Measurements from ENCODE around the gene EXOC4.

EXOC4 gene

DNA sequence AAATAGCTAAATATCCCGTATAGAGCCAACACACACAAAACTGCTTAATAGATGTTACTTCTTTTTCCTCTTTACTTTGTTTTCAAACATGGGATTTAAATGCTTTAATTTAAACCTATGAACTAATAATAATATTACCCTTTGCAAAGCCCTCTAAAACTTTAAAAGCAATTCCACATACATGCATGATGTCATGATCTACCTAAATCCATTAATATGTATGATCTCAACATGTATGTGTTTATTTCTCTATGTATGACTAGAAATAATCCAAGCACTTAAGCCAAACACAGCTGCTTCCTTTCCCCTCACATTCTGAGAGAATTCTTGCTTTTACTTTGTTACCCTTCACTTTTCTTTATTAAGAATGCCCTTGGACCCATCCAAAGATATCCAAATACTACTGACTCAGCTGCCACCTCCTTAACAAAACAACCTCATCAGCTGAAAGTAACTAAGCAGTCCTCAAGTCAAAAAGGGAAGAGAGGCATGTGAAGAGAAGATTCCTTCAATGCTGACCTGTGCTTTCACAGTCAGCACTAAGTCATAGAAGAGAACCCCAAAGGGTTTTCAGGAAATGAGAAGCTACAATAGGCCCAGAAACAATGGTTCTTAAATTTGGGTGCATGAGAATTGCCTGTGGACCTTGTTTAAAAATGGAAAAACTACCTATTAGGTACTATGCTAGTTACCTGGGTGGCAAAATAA lies 607.9 kb downstream of the EXOC4 start:
- no peaks in the 10 kb centered on the region for H3K9me3 ChIP-seq (ENCODE audit: control insufficient read depth, low read length)
- H3K4me3 ChIP-seq (ENCODE audit: low read length), result no peak overlapping the region
- no peak overlapping the region for H3K9ac ChIP-seq (ENCODE audit: low read length)
- H3K36me3 ChIP-seq (ENCODE audit: control insufficient read depth, insufficient read depth, low read length, severe bottlenecking), result no peaks in the 10 kb centered on the region
- no peaks in the 10 kb centered on the region for H3K27me3 ChIP-seq (replicated peaks; ENCODE audit: control insufficient read depth, insufficient read depth, low read length)
- DNase-seq (ENCODE audit: low read depth), result no peak
- peaks cover 3% of the 10 kb centered on the region for H3K4me1 ChIP-seq (ENCODE audit: control insufficient read depth, insufficient read depth, low read length)

DNA sequence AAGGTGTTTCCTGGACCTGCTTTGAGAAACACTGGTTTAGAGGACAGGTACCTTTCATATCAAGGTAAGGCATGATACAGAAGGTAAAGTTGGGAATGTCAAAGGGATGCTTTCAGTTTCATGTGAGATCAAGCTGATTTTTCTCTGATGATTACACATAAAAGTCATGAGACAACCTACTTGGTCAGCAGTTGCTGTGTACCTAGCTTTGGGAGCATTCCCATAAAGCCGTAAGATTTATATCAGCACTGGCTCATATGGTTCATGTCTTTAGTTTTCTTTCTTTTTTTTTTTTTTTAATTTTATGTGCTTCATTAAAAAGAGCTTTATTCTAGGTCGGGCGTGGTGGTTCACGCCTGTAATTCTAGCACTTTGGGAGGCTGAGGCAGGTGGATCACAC lies 609.0 kb downstream of the EXOC4 start:
- Histone ChIP-seq H3K9me3 (ENCODE audit: control insufficient read depth, low read length) (no peaks in the 10 kb centered on the region), H3K9ac (ENCODE audit: low read length) (no peak overlapping the region), H3K27me3 (replicated peaks; ENCODE audit: control insufficient read depth, insufficient read depth, low read length) (no peaks in the 10 kb centered on the region), H3K4me1 (ENCODE audit: control insufficient read depth, insufficient read depth, low read length) (peaks cover 3% of the 10 kb centered on the region), H3K36me3 (ENCODE audit: control insufficient read depth, insufficient read depth, low read length, severe bottlenecking) (no peaks in the 10 kb centered on the region), H3K4me3 (ENCODE audit: low read length) (no peak overlapping the region)
- no peak for DNase-seq (ENCODE audit: low read depth)

DNA sequence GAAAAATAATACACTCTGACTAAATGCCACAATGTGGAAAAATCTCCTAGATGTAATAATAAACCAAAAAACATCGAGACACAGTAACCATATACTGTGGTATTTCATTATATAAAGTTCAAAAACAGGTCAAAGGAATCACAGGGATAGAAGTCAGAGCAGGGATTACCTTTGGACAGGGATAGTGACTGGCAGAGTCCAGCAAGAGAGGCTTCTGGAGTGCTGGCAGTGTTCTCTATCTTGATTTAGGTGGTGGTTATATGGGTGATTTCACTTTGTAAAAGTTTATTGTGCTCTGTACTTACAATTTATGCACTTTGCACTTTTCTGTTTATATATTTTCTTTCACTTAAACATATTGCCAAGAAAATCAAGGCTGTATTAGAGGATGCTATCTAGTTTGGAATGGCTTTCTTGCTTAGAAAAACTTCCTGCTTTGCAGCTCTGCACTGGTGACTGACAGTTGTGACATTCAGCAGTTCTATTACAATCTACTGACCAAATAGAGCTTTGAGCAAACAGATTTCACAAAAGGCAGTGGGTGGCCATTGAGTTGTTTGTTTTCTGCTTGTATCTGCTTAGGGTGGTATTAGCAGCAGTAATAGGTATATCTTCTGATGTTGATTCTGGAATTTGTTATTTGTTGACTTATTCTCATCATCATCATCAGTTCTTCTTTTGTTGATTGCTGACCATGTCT lies 610.6 kb downstream of the EXOC4 start:
- DNase-seq (ENCODE audit: low read depth), result peak; percentile 18

DNA sequence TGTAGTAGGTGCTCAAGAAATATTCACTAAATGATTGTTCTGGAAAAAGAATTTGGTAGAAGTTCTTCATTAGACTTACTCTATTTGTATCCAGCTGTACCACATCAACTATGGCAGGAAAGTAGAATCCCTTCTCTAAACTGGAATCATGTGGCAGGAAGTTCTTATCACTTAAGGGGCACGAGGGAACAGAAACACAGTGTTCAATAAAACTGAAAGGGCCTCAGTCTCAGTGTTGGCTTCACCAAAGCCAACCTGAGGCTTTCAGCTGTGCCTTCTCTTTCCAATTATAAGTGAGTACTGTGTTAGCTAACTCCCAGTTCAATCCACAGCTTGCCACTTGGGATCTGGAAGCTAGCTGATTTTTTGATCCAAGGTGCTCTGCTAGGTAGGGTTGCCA lies 616.7 kb downstream of the EXOC4 start:
- DNase-seq (ENCODE audit: low read depth), result no peak
- H3K9me3 ChIP-seq (ENCODE audit: control insufficient read depth, low read length), result no peaks in the 10 kb centered on the region
- H3K4me3 ChIP-seq (ENCODE audit: low read length), result no peak overlapping the region
- no peak overlapping the region for H3K9ac ChIP-seq (ENCODE audit: low read length)
- H3K4me1 ChIP-seq (ENCODE audit: control insufficient read depth, insufficient read depth, low read length), result no peaks in the 10 kb centered on the region
- no peaks in the 10 kb centered on the region for H3K27me3 ChIP-seq (replicated peaks; ENCODE audit: control insufficient read depth, insufficient read depth, low read length)
- no peaks in the 10 kb centered on the region for H3K36me3 ChIP-seq (ENCODE audit: control insufficient read depth, insufficient read depth, low read length, severe bottlenecking)

More for the DNA sequence above, 610.6 kb downstream of the EXOC4 start:
- Histone ChIP-seq H3K9ac (ENCODE audit: low read length) (no peak overlapping the region), H3K27me3 (replicated peaks; ENCODE audit: control insufficient read depth, insufficient read depth, low read length) (no peaks in the 10 kb centered on the region), H3K4me3 (ENCODE audit: low read length) (no peak overlapping the region), H3K9me3 (ENCODE audit: control insufficient read depth, low read length) (no peaks in the 10 kb centered on the region), H3K36me3 (ENCODE audit: control insufficient read depth, insufficient read depth, low read length, severe bottlenecking) (no peaks in the 10 kb centered on the region), H3K4me1 (ENCODE audit: control insufficient read depth, insufficient read depth, low read length) (peaks cover 3% of the 10 kb centered on the region)

DNA sequence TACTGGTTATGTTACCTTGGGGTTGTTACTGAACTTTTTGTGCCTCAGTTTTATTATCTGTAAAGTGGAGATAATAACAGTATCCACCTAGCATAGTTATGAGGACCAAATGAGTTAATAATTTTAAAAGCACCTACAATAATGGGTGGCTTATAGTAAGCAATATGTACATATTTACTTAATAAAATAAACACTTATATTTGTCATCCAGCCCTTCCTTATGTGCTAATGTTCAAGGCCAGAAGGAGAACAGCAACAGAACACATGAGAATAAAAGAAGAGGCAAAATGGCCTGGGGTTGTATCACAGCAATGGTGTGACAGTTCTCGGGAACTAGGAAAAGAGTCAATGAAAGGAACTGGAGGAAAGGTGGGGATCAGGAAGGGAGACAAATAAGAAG lies 618.9 kb downstream of the EXOC4 start:
- DNase-seq (ENCODE audit: low read depth), result no peak
- Histone ChIP-seq H3K4me1 (ENCODE audit: control insufficient read depth, insufficient read depth, low read length) (no peaks in the 10 kb centered on the region), H3K9ac (ENCODE audit: low read length) (no peak overlapping the region), H3K4me3 (ENCODE audit: low read length) (no peak overlapping the region), H3K27me3 (replicated peaks; ENCODE audit: control insufficient read depth, insufficient read depth, low read length) (no peaks in the 10 kb centered on the region), H3K9me3 (ENCODE audit: control insufficient read depth, low read length) (no peaks in the 10 kb centered on the region), H3K36me3 (ENCODE audit: control insufficient read depth, insufficient read depth, low read length, severe bottlenecking) (no peaks in the 10 kb centered on the region)

DNA sequence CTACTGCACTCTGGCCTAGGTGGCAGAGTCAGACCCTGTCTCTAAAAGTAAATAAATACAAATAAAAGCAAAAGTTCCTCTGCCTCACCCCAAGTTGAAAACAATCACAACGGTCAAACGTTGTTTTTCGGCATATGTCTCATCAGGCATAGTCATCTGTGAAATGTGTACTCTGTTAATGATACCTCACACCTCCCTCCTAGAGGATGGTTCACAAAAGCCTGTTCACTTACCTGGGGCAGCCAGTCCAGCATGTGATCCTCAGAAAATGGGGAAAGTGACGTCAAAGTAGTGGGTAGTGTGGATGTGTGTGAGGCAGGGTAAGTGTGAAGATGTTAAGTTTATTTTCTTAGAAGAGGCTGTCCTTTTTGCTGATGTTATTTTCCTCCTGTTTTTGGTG lies 620.3 kb downstream of the EXOC4 start:
- Histone ChIP-seq H3K9me3 (ENCODE audit: control insufficient read depth, low read length) (no peaks in the 10 kb centered on the region), H3K4me3 (ENCODE audit: low read length) (no peak overlapping the region), H3K4me1 (ENCODE audit: control insufficient read depth, insufficient read depth, low read length) (no peaks in the 10 kb centered on the region), H3K9ac (ENCODE audit: low read length) (no peak overlapping the region), H3K36me3 (ENCODE audit: control insufficient read depth, insufficient read depth, low read length, severe bottlenecking) (no peaks in the 10 kb centered on the region), H3K27me3 (replicated peaks; ENCODE audit: control insufficient read depth, insufficient read depth, low read length) (no peaks in the 10 kb centered on the region)
- no peak for DNase-seq (ENCODE audit: low read depth)

DNA sequence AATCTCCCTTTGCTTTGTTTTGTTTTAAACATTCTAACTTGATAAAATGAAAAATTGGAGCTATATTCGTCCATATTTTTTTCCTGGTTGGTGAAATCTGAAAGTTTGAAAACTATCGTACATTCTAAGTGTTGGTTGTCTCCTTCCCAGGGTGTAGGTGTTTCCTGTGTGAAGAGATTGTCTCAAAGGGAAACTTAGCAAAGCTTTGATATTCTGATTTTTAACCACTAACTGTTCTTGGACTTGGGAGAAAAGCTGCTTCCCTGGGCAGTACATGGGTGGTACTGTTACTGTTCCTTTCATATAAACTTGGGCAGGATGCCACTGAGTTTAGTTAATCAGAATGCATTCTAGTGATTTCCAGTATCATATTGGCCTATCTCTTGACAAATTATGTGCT lies 620.8 kb downstream of the EXOC4 start:
- H3K4me1 ChIP-seq (ENCODE audit: control insufficient read depth, insufficient read depth, low read length), result no peaks in the 10 kb centered on the region
- no peak for DNase-seq (ENCODE audit: low read depth)
- H3K9ac ChIP-seq (ENCODE audit: low read length), result no peak overlapping the region
- H3K27me3 ChIP-seq (replicated peaks; ENCODE audit: control insufficient read depth, insufficient read depth, low read length), result no peaks in the 10 kb centered on the region
- H3K9me3 ChIP-seq (ENCODE audit: control insufficient read depth, low read length), result no peaks in the 10 kb centered on the region
- no peak overlapping the region for H3K4me3 ChIP-seq (ENCODE audit: low read length)
- H3K36me3 ChIP-seq (ENCODE audit: control insufficient read depth, insufficient read depth, low read length, severe bottlenecking), result no peaks in the 10 kb centered on the region

DNA sequence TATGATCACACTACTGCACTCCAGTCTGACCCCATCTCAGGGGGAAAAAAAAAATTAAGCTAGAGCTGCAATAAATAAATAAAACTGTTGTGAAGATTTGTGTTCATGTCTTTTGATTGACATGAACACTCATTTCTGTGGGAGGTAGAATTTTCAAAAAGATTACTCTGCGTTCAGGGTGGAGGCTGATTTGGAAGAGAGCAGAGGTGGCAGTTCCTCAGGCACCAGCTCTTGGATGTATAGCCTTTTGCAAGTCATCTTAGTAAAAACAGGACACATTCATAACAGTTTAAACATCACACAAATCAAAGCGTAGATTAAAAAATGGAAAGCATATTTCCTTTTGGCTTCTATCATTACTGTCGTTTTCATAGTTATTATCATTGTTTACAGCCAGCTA lies 630.7 kb downstream of the EXOC4 start:
- DNase-seq (ENCODE audit: low read depth), result no peak
- H3K36me3 ChIP-seq (ENCODE audit: control insufficient read depth, insufficient read depth, low read length, severe bottlenecking), result no peaks in the 10 kb centered on the region
- H3K27me3 ChIP-seq (replicated peaks; ENCODE audit: control insufficient read depth, insufficient read depth, low read length), result no peaks in the 10 kb centered on the region
- H3K4me1 ChIP-seq (ENCODE audit: control insufficient read depth, insufficient read depth, low read length), result no peaks in the 10 kb centered on the region
- H3K4me3 ChIP-seq (ENCODE audit: low read length), result no peak overlapping the region
- no peak overlapping the region for H3K9ac ChIP-seq (ENCODE audit: low read length)
- H3K9me3 ChIP-seq (ENCODE audit: control insufficient read depth, low read length), result no peaks in the 10 kb centered on the region

DNA sequence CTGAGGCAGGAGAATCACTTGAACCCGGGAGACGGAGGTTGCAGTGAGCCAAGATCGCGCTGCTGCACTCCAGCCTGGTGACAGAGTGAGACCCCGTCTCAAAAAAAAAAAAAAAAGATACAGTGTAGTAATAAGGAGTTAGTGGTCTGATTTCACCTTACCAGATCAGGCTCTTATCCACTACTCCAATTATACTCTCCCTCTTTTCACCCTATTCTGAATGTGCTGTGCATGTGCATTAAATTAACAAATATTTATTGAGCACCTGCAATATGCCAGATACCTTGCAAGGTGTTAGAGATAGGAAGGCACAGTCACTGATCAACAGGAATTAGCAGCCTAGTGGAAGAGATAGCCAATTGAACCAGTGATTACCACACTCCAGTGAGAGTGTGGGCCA lies 632.3 kb downstream of the EXOC4 start:
- H3K27me3 ChIP-seq (replicated peaks; ENCODE audit: control insufficient read depth, insufficient read depth, low read length), result no peaks in the 10 kb centered on the region
- DNase-seq (ENCODE audit: low read depth), result no peak
- no peak overlapping the region for H3K9ac ChIP-seq (ENCODE audit: low read length)
- no peaks in the 10 kb centered on the region for H3K4me1 ChIP-seq (ENCODE audit: control insufficient read depth, insufficient read depth, low read length)
- H3K36me3 ChIP-seq (ENCODE audit: control insufficient read depth, insufficient read depth, low read length, severe bottlenecking), result no peaks in the 10 kb centered on the region
- no peak overlapping the region for H3K4me3 ChIP-seq (ENCODE audit: low read length)
- H3K9me3 ChIP-seq (ENCODE audit: control insufficient read depth, low read length), result no peaks in the 10 kb centered on the region

DNA sequence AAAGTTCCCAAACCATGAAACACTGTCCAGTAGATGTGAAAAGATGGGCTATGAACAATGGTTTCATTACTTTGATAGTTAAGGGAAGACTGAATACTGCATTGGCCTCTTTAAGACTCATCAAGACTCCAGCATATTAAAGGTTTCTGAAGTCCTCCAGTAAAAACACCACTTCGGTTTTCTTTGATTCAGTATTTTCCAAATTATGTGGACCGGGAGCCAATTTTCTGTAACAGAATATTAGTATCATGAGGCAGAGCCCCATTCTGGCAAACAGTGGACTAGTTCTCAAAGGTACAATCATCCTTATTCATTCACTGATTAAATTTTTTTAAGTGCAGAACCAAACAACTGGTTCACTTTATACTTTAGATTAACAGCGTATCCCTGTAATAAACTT lies 633.2 kb downstream of the EXOC4 start:
- Histone ChIP-seq H3K4me1 (ENCODE audit: control insufficient read depth, insufficient read depth, low read length) (no peaks in the 10 kb centered on the region), H3K36me3 (ENCODE audit: control insufficient read depth, insufficient read depth, low read length, severe bottlenecking) (no peaks in the 10 kb centered on the region), H3K9me3 (ENCODE audit: control insufficient read depth, low read length) (no peaks in the 10 kb centered on the region), H3K9ac (ENCODE audit: low read length) (no peak overlapping the region), H3K27me3 (replicated peaks; ENCODE audit: control insufficient read depth, insufficient read depth, low read length) (no peaks in the 10 kb centered on the region), H3K4me3 (ENCODE audit: low read length) (no peak overlapping the region)
- DNase-seq (ENCODE audit: low read depth), result no peak

DNA sequence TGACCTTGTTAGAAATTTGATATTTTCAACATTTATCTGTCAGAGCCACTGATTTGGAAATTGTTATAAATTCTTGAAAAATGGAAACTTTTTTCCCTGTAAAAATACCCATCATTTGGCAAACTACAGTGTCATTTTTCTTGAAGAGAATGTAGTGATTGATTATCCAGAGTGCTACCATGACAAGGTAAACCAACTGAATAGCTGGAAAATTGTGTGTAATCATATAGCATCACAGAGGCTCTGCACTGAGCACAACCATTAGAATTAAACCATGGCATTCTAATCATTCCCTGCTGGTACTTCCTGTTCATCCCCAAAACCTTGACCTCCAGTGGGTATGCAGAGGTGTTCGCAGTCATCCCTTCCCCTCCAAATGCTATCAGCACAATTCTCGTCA lies 633.9 kb downstream of the EXOC4 start:
- H3K9ac ChIP-seq (ENCODE audit: low read length), result no peak overlapping the region
- DNase-seq (ENCODE audit: low read depth), result no peak
- no peaks in the 10 kb centered on the region for H3K9me3 ChIP-seq (ENCODE audit: control insufficient read depth, low read length)
- H3K36me3 ChIP-seq (ENCODE audit: control insufficient read depth, insufficient read depth, low read length, severe bottlenecking), result no peaks in the 10 kb centered on the region
- no peaks in the 10 kb centered on the region for H3K27me3 ChIP-seq (replicated peaks; ENCODE audit: control insufficient read depth, insufficient read depth, low read length)
- H3K4me3 ChIP-seq (ENCODE audit: low read length), result no peak overlapping the region
- no peaks in the 10 kb centered on the region for H3K4me1 ChIP-seq (ENCODE audit: control insufficient read depth, insufficient read depth, low read length)

DNA sequence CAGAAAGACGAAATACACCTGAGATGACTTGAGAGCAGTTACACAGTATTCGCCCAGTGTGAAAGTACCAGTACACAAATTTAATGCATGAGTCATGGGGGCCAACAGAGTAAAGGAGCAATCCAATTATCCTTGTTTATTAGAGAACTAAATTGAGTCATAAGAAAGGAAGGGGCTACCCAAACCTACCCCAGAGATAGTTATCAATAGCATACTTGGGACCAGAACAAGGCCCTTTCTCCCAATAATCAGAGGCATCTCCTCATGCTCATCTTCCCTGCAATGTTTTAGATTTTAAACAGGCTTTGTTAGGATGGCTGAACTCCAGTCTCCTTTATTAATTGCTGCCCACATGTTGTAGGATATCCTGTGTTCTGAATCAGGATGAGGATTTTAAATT lies 634.6 kb downstream of the EXOC4 start:
- DNase-seq (ENCODE audit: low read depth), result no peak
- Histone ChIP-seq H3K4me3 (ENCODE audit: low read length) (no peak overlapping the region), H3K36me3 (ENCODE audit: control insufficient read depth, insufficient read depth, low read length, severe bottlenecking) (no peaks in the 10 kb centered on the region), H3K9ac (ENCODE audit: low read length) (no peak overlapping the region), H3K9me3 (ENCODE audit: control insufficient read depth, low read length) (no peaks in the 10 kb centered on the region), H3K27me3 (replicated peaks; ENCODE audit: control insufficient read depth, insufficient read depth, low read length) (no peaks in the 10 kb centered on the region), H3K4me1 (ENCODE audit: control insufficient read depth, insufficient read depth, low read length) (no peaks in the 10 kb centered on the region)

Data from adipocyte (in vitro differentiated cells).